Activated CD8-positive, alpha-beta memory T cell treated with anti-CD3 and anti-CD28 coated beads, Interleukin-2, amount 50 U/mL, for 4 hours (primary cell): ENCODE measurements around the gene CCL25.

ENCODE experiments used
- DNase-seq: peaks from one replicate; pipeline ENCODE4 v3.0.0-alpha.2; 2020

The CCL25 gene

GRCh38 chr19:8046569-8047165, 5.9 kb upstream of the CCL25 start:
- no peak for DNase-seq

- DNase-seq, result peak; percentile 86
These were observed 2.1 kb upstream of the CCL25 start for GRCh38 chr19:8050274-8051096.

GRCh38 chr19:8054169-8054568, 1.6 kb downstream of the CCL25 start:
- DNase-seq, result no peak

GRCh38 chr19:8056533-8056932, 4.0 kb downstream of the CCL25 start:
- DNase-seq, result no peak

GRCh38 chr19:8057545-8058270, 5.1 kb downstream of the CCL25 start:
- no peak for DNase-seq

GRCh38 chr19:8064911-8065874, 12.6 kb downstream of the CCL25 start:
- no peak for DNase-seq

GRCh38 chr19:8065875-8066261, 13.3 kb downstream of the CCL25 start:
- no peak for DNase-seq

GRCh38 chr19:8069096-8069973, 16.8 kb downstream of the CCL25 start:
- no peak for DNase-seq

- DNase-seq, result no peak
These were observed 19.4 kb downstream of the CCL25 start for GRCh38 chr19:8071912-8072311.

- no peak for DNase-seq
These were observed 21.9 kb downstream of the CCL25 start for GRCh38 chr19:8074501-8074900.

GRCh38 chr19:8075158-8076074, 22.9 kb downstream of the CCL25 start:
- no peak for DNase-seq

- DNase-seq, result no peak
These were observed 27.4 kb downstream of the CCL25 start for GRCh38 chr19:8079988-8080387.

- DNase-seq, result no peak
These were observed 28.3 kb downstream of the CCL25 start for GRCh38 chr19:8080832-8081231.

GRCh38 chr19:8081569-8082550, 29.3 kb downstream of the CCL25 start:
- no peak for DNase-seq

GRCh38 chr19:8083141-8083540, 30.6 kb downstream of the CCL25 start:
- no peak for DNase-seq

GRCh38 chr19:8084152-8084551, 31.6 kb downstream of the CCL25 start:
- DNase-seq, result no peak

- no peak for DNase-seq
These were observed 33.2 kb downstream of the CCL25 start for GRCh38 chr19:8085598-8086408.

GRCh38 chr19:8086849-8087248, 34.3 kb downstream of the CCL25 start:
- DNase-seq, result no peak
